GM10266 (cell line): ENCODE data around the gene ANKS6.

ENCODE experiments used
- DNase-seq: peaks from one replicate; pipeline ENCODE4 v3.0.0; 2012; ENCODE audit errors: extremely low spot score
- TF ChIP-seq, protein P1 (sequence below): IDR thresholded peaks from 2 replicates; pipeline ENCODE4 v1.5.1; 2012; ENCODE audit warnings: mild to moderate bottlenecking, low read depth; ENCODE audit not compliant: control insufficient read depth, insufficient read depth; ENCODE audit errors: missing control alignments

Gene ANKS6

DNA sequence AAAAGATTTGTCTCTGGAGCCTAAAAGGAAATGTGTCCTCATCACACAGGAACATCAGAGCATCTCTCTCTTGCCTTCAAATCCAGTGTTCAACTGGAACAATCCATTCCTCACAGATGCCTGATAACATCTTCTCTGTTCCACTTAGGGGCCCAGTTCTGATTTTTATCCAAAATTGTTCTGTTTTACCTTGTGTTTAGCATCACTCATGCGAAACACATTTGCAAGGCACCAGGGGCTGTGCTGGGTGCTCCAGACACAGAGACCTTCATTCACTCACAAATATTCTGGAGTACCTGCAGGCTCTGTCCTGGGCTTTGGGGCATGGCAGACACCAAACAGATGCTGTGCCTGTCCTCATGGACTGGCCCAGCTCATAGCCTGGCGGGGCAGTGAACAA is 101.4 kb downstream of the ANKS6 start:
- DNase-seq: no peak
- TF ChIP-seq, protein P1, sequence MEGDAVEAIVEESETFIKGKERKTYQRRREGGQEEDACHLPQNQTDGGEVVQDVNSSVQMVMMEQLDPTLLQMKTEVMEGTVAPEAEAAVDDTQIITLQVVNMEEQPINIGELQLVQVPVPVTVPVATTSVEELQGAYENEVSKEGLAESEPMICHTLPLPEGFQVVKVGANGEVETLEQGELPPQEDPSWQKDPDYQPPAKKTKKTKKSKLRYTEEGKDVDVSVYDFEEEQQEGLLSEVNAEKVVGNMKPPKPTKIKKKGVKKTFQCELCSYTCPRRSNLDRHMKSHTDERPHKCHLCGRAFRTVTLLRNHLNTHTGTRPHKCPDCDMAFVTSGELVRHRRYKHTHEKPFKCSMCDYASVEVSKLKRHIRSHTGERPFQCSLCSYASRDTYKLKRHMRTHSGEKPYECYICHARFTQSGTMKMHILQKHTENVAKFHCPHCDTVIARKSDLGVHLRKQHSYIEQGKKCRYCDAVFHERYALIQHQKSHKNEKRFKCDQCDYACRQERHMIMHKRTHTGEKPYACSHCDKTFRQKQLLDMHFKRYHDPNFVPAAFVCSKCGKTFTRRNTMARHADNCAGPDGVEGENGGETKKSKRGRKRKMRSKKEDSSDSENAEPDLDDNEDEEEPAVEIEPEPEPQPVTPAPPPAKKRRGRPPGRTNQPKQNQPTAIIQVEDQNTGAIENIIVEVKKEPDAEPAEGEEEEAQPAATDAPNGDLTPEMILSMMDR: no peak

DNA sequence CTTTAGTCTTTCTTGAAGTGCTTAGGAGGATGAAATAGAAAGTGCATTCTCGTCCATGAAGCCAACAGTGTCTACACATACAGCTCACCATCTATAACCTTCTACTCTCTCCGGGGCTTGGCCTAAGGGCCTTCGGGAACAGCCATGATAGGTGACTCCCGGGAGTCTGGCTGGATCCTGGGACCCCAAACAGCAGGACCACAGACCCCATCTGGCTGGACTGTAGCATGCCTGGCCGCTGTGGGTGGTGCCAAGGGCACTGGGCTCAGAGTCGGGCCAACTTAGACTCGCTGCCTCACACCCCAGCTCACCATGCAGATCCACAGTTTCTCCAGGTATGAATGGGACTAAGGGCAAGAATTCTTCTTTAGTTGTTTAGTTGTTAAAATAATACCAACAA is 104.0 kb downstream of the ANKS6 start:
- DNase-seq: no peak

DNA sequence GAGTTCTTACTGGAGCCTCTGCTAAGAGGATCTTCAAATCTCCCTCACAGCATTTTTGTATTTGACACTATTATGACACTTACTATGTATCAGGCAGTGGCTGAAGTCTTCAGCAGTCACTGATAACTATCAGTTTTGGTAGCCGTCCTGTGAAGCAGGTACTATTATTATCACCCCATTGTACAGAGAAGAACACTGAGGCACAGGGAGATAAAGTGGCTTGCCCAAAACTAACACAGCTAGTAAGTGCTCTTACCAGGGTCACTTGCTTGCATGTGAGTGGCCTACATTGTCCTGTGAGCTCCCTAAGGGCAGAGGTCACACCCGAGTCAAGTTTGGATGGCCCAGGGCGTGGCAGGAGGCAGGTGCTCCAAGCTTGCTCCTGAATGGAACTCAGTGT is 104.5 kb downstream of the ANKS6 start:
- TF ChIP-seq, protein P1: no peak
- DNase-seq: no peak

More for the DNA sequence above, 104.0 kb downstream of the ANKS6 start:
- TF ChIP-seq, protein P1: no peak

DNA sequence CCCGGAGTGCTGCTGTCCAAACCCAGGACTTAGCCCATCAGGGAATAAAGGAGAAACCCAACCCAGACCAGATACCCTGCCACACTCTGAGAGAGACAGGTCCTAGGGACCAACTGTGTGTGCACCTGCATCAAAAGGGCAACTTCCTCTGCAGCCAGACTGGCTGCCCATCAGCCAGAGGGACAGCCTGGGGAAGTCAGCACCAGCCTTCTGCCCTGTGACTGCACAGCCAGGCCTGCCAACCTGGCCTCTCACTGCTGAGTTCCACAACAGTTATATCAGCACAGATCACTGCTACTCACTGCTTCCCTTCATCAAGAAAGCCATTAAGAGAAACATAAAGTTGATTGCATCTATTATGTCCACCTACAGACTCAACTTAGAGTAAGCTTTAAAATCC is 105.7 kb downstream of the ANKS6 start:
- TF ChIP-seq, protein P1: no peak
- DNase-seq: no peak

DNA sequence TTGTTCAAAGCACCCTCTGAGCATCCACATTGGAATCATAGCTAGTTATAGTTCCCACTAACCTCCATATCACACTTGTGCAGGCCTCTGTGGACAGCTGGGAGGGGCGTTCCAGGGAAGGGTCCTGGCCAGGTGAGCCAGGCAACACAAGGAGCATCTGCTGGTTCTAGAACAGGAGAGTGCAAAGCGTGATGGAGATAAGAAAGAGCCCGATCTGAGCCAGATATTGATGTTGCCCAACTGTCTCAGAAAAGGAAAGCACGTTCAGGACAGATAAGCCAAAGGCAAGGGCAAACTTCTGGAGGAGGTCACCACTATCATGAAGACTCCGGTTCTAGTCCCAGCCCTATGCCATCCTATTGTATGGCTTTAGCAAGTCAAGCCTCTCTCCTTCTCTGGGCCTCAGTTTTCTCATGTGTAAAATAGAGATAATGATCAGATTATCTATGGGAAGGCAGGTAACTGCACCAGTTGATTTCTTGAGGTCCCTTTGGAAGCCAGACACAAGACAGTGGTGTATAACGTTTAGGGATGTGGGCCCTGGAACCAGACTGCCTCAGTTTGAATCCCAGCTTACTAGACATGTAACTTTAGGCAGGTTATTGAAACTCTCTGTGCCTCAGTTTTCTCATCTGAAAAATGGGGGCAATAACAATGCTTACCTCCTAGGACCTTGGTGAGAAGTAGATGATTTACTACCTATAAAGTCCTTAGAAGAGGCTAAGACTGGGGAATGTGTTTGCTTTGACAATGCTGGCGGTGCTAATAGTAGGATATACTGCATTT is 107.5 kb downstream of the ANKS6 start:
- no peak for DNase-seq

DNA sequence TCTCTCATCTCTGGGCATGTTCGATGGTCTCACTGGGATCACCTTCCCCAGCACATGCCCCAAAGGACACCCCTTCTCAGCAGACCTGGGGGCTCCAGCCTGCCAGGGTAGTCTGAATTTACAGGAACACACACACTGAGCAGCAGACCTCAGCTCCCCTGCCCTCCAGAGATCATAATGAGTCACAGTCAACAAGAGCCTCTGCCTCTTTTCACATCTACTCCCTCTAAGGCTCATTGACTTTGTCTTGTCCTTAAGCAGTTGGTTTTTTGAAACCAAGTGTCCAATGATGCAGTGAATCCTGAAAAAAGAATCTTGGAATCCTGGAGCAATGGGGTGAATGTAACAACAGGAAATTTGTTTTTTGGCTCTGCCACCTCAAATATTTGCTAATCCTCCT is 108.4 kb downstream of the ANKS6 start:
- DNase-seq: no peak
- TF ChIP-seq, protein P1: no peak

More for the DNA sequence above, 107.5 kb downstream of the ANKS6 start:
- TF ChIP-seq, protein P1: no peak
